ENCODE data around the gene SEC24B. TPM values are rescaled to one million over a fixed set of nuclear protein-coding genes. Genes with fewer than 3 reads are reported as not detected.

Gene SEC24B
- total RNA-seq, 2 donors from 2014 or later = 42.5 to 48.6 TPM

GRCh38 chr4:109559983-109560686, 126.5 kb downstream of the SEC24B start, which contains the start of gene MCUB:
MCUB (plus strand) TSS chr4:109560246; CDS start chr4:109560338, 92 bp downstream.
- peaks cover 13% of the 10 kb centered on the region for H3K9me3 Mint-ChIP-seq
- TF ChIP-seq CTCF (conservative IDR thresholded peaks at IDR 0.05) = no peak
- H3K36me3 Mint-ChIP-seq (ENCODE audit: low read depth) = peaks cover 16% of the 10 kb centered on the region
- Histone ChIP-seq H3K9me3 (ENCODE audit: control insufficient read depth, low read length) (peaks cover 7% of the 10 kb centered on the region), H3K4me3 (ENCODE audit: low read length) (peak within 1 kb of the TSS; percentile 80), H3K27ac (ENCODE audit: low read depth, low read length) (no peak within 1 kb of the TSS), H3K4me1 (ENCODE audit: control insufficient read depth, insufficient read depth, low read length) (no peaks in the 10 kb centered on the region), H3K27me3 (ENCODE audit: control insufficient read depth, insufficient read depth, low read length, poor library complexity, severe bottlenecking) (peaks cover 73% of the 10 kb centered on the region), H3K36me3 (ENCODE audit: control insufficient read depth, insufficient read depth, low read length) (no peaks in the 10 kb centered on the region), H3K9ac (ENCODE audit: extremely low read depth, low read length, poor library complexity, severe bottlenecking) (peak within 1 kb of the TSS; percentile 30)
- H3K4me3 Mint-ChIP-seq = peak within 1 kb of the TSS; percentile 62
- H3K27me3 Mint-ChIP-seq (ENCODE audit: insufficient read depth) = peaks cover 57% of the 10 kb centered on the region
- 0 to 1% methylated on average over 16 to 73 of the region's 73 CpGs for WGBS, 2 experiments (ENCODE audit: insufficient coverage in 1 of 2, insufficient read length in 1 of 2)
- H3K27ac Mint-ChIP-seq = peak within 1 kb of the TSS; percentile 81
- DNase-seq = peak; percentile 94
- H3K4me1 Mint-ChIP-seq = peaks cover 8% of the 10 kb centered on the region

- Histone ChIP-seq H3K36me3 (ENCODE audit: control insufficient read depth, insufficient read depth, low read length) (no peaks in the 10 kb centered on the region), H3K9me3 (ENCODE audit: control insufficient read depth, low read length) (peaks cover 7% of the 10 kb centered on the region), H3K4me3 (ENCODE audit: low read length) (peak overlapping the region; percentile 80), H3K27me3 (ENCODE audit: control insufficient read depth, insufficient read depth, low read length, poor library complexity, severe bottlenecking) (peaks cover 77% of the 10 kb centered on the region), H3K27ac (ENCODE audit: low read depth, low read length) (no peak overlapping the region), H3K4me1 (ENCODE audit: control insufficient read depth, insufficient read depth, low read length) (no peaks in the 10 kb centered on the region), H3K9ac (ENCODE audit: extremely low read depth, low read length, poor library complexity, severe bottlenecking) (no peak overlapping the region)
- Mint-ChIP-seq H3K4me3 (peak overlapping the region; percentile 62), H3K27ac (no peak overlapping the region), H3K36me3 (ENCODE audit: low read depth) (peaks cover 14% of the 10 kb centered on the region), H3K27me3 (ENCODE audit: insufficient read depth) (peaks cover 60% of the 10 kb centered on the region), H3K4me1 (peaks cover 8% of the 10 kb centered on the region), H3K9me3 (peaks cover 13% of the 10 kb centered on the region)
- WGBS, 2 experiments (ENCODE audit: insufficient coverage in 1 of 2, insufficient read length in 1 of 2) = 1% methylated on average over 21 to 29 of the region's 29 CpGs
- TF ChIP-seq CTCF (conservative IDR thresholded peaks at IDR 0.05) = no peak
- peak; percentile 78 for DNase-seq
These were observed 127.3 kb downstream of the SEC24B start for GRCh38 chr4:109560687-109561461.

- peaks cover 60% of the 10 kb centered on the region for H3K27me3 Mint-ChIP-seq (ENCODE audit: insufficient read depth)
- peaks cover 8% of the 10 kb centered on the region for H3K36me3 Mint-ChIP-seq (ENCODE audit: low read depth)
- no peak overlapping the region for H3K27ac Mint-ChIP-seq
- H3K9me3 Mint-ChIP-seq = peaks cover 8% of the 10 kb centered on the region
- TF ChIP-seq CTCF (conservative IDR thresholded peaks at IDR 0.05) = no peak
- Histone ChIP-seq H3K27ac (ENCODE audit: low read depth, low read length) (no peak overlapping the region), H3K4me3 (ENCODE audit: low read length) (no peak overlapping the region), H3K4me1 (ENCODE audit: control insufficient read depth, insufficient read depth, low read length) (no peaks in the 10 kb centered on the region), H3K36me3 (ENCODE audit: control insufficient read depth, insufficient read depth, low read length) (no peaks in the 10 kb centered on the region), H3K9me3 (ENCODE audit: control insufficient read depth, low read length) (peaks cover 6% of the 10 kb centered on the region), H3K27me3 (ENCODE audit: control insufficient read depth, insufficient read depth, low read length, poor library complexity, severe bottlenecking) (peaks cover 77% of the 10 kb centered on the region), H3K9ac (ENCODE audit: extremely low read depth, low read length, poor library complexity, severe bottlenecking) (no peak overlapping the region)
- WGBS, 2 experiments (ENCODE audit: insufficient coverage in 1 of 2, insufficient read length in 1 of 2) = 91 to 94% methylated on average over 3 to 6 of the region's 6 CpGs
- H3K4me1 Mint-ChIP-seq = peaks cover 8% of the 10 kb centered on the region
- H3K4me3 Mint-ChIP-seq = no peak overlapping the region
- DNase-seq = no peak
These were observed 129.0 kb downstream of the SEC24B start for GRCh38 chr4:109562457-109563239.

Measured in endodermal cell (in vitro differentiated cells).